Stimulated activated CD8-positive, alpha-beta memory T cell treated with anti-CD3 and anti-CD28 coated beads, Interleukin-15, amount 100 ng/mL, for 4 hours (primary cell): ENCODE data around the gene SCARF2.
"Not testable (repeated sequence)": the region's sequence is repeated elsewhere in the genome, so short reads cannot be mapped to it uniquely, and the experiment has no call there.

Source experiments
- DNase-seq, 2 donors: peaks; one replicate each; pipeline ENCODE4 v3.0.0-alpha.2; 2020; ENCODE audit warnings: low read depth in 2 of 2

SCARF2 gene

GRCh38 chr22:20463324-20464095, 25.9 kb upstream of the SCARF2 start:
- no peak for DNase-seq

- no peak for DNase-seq
Measured at GRCh38 chr22:20459862-20460261, 22.2 kb upstream of the SCARF2 start.

GRCh38 chr22:20459152-20459542, 21.5 kb upstream of the SCARF2 start:
- DNase-seq: no peak

GRCh38 chr22:20458530-20459151, 21.0 kb upstream of the SCARF2 start:
- DNase-seq: no peak

GRCh38 chr22:20457506-20458240, 20.0 kb upstream of the SCARF2 start:
- no peak for DNase-seq

- DNase-seq: no peak
Measured at GRCh38 chr22:20456722-20457076, 19.1 kb upstream of the SCARF2 start.

GRCh38 chr22:20456064-20456721, 18.6 kb upstream of the SCARF2 start:
- DNase-seq: peak; percentile 58

GRCh38 chr22:20455709-20456063, 18.1 kb upstream of the SCARF2 start:
- DNase-seq: no peak

GRCh38 chr22:20453222-20453621, 15.6 kb upstream of the SCARF2 start:
- no peak for DNase-seq

GRCh38 chr22:20451920-20452319, 14.3 kb upstream of the SCARF2 start:
- no peak for DNase-seq

GRCh38 chr22:20451129-20451778, 13.6 kb upstream of the SCARF2 start:
- not testable (repeated sequence) for DNase-seq

GRCh38 chr22:20450551-20450906, 12.9 kb upstream of the SCARF2 start:
- no peak for DNase-seq

GRCh38 chr22:20449819-20450550, 12.4 kb upstream of the SCARF2 start:
- no peak for DNase-seq

- no peak for DNase-seq
Measured at GRCh38 chr22:20448630-20449029, 11.0 kb upstream of the SCARF2 start.

- no peak for DNase-seq
Measured at GRCh38 chr22:20446383-20446970, 8.9 kb upstream of the SCARF2 start.

GRCh38 chr22:20444325-20444724, 6.7 kb upstream of the SCARF2 start:
- DNase-seq: no peak

GRCh38 chr22:20442485-20443284, 5.1 kb upstream of the SCARF2 start:
- DNase-seq: no peak

- no peak for DNase-seq
Measured at GRCh38 chr22:20441631-20442484, 4.2 kb upstream of the SCARF2 start.
